ENCODE results near the gene TRAPPC2B.

The TRAPPC2B gene

DNA sequence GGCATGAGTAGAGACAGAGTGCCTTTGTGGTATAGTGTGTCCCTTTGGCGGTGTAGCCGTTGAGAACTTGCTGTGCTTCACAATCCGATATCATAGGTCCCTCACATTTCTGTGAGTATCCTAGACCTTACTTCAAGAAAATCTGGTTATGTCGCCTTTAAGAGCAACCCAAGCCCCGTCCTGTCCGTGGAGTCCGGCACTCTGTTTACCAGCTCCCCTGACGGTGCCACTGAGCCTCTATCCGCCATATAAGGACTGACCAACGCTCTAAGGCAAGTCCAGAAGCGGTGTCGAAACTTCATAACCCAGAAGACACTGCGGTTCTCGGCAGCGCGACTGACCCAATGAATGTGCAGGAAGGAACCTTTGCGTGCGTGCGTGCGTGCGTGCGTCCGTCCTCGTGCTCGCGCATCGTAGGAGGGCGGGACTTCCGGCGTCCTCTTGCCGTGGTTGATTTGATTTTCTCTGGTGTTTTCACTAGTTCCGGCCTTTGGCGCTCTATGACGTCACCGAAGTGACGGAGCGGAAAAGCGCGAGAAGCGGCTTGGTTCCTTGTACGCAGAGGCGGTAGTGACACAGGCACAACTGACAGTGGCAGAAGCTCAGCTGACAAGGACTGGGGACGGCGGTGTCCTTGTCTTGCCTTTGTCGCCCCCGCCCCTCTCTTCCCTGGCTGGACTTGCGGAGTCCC lies at the start of gene TRAPPC2B, which contains the start of gene ZNF547:
TSS of gene TRAPPC2B (plus strand) at position 555 of the 691 bp plus-strand sequence. CDS start 1,283 bp downstream, outside the sequence.
TSS of gene ZNF547 (plus strand) at position 555 of the 691 bp plus-strand sequence. CDS start 5,005 bp downstream, outside the sequence.
- DNase-seq (ENCODE audit: low read depth) = peak; percentile 99

GRCh38 chr19:57314146-57314545 lies 49.2 kb upstream of the TRAPPC2B start:
- DNase-seq (ENCODE audit: low read depth) = no peak

- no peak for DNase-seq (ENCODE audit: low read depth)
Measured at GRCh38 chr19:57317503-57317902, 45.8 kb upstream of the TRAPPC2B start.

DNA sequence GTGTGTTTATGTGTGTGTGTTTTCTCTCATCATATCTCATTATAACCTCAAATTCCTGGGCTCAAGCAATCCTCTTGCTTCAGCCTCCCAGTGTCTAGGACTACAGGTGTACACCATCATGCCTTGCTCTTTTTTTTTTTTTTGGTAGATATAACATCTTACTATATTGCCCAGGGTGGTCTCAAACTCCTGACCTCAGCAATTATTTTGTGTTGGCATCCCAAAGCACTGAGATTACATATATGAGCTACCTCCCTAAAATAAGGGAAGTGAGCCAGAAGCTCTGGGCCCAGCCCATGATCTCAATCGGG lies 43.5 kb upstream of the TRAPPC2B start:
- DNase-seq (ENCODE audit: low read depth) = no peak

DNA sequence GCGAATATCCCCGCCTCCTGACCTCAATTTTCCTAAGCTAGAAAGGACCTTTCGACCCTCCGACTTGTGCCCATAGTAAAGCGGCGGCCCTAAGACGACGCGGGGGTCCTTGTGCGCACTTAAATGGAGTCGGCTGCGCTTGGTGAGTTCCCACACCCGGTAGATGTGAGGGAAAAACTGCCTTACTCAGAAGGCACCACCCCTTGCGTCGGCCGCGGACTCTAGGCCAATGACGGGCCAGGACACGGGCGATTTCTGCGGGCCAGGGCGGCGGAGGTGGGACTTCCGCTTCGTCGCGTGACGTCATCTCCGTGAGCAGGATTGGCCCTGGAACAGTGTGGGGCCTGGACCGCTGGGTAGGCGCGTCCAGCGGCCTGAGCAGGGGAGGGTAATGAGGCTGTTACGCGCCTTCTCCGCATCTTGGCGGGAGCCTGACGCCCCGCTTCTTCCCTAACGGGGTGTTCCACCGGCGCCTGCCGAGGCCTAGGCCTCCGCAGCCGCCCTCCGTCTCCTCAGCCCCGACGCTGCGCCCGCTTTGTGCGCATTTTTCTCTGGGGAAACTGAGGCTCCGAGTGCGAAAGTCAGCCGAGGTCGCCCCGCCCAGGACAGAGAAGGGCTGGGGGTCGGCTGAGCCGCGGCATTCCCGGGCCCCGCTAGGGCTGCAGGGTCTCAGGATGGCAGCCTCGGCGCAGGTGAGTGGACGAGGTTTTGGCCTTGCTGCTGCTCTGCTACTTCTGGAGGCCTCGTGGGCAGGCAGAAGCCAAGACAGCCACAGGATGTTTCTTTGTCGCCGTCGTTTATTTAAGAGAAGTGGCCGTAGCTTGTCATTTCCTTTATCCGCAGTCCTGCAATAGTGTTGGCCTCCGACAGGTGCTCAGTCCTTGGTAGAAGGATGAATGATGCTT lies 42.9 kb upstream of the TRAPPC2B start, which contains the start of gene ZNF543:
TSS of gene ZNF543 (plus strand) at position 293 of the 905 bp plus-strand sequence. CDS start at position 675, 382 bp downstream.
- peak; percentile 89 for DNase-seq (ENCODE audit: low read depth)

- no peak for DNase-seq (ENCODE audit: low read depth)
Measured at GRCh38 chr19:57321116-57321515, 42.2 kb upstream of the TRAPPC2B start.

GRCh38 chr19:57321751-57322150 lies 41.6 kb upstream of the TRAPPC2B start:
- DNase-seq (ENCODE audit: low read depth) = no peak

- no peak for DNase-seq (ENCODE audit: low read depth)
Measured at GRCh38 chr19:57324992-57325391, 38.4 kb upstream of the TRAPPC2B start.

DNA sequence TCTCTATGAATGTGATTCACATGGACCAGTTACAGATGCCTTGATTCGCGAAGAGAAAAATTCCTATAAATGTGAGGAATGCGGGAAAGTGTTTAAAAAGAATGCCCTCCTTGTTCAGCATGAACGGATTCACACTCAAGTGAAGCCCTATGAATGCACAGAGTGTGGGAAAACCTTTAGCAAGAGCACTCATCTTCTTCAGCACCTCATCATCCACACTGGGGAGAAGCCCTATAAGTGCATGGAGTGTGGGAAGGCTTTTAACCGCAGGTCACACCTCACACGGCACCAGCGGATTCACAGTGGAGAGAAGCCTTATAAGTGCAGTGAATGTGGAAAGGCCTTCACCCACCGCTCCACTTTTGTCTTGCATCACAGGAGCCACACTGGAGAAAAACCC lies 35.4 kb upstream of the TRAPPC2B start:
- no peak for DNase-seq (ENCODE audit: low read depth)

- no peak for DNase-seq (ENCODE audit: low read depth)
Measured at GRCh38 chr19:57334191-57334590, 29.2 kb upstream of the TRAPPC2B start.

GRCh38 chr19:57338877-57339276 lies 24.5 kb upstream of the TRAPPC2B start:
- DNase-seq (ENCODE audit: low read depth) = no peak

- no peak for DNase-seq (ENCODE audit: low read depth)
Measured at GRCh38 chr19:57342582-57342981, 20.8 kb upstream of the TRAPPC2B start.

DNA sequence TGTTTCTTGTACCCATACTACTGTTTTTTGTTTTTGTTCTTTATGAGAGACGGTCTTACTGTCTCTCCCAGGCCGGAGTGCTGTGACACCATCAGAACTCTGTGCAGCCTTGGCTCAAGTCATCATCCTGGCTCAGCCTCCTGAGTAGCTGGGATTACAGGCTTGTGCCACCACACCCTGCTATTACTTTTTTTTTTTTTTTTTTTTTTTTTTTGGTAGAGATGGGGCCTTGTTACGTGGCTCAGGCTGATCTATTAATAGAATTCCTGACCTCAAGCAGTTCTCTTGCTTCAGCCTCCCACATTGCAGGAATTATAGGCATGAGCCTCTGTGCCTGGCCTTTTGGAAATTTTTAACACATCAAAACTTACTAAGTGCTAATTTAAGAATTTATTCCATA lies 15.2 kb upstream of the TRAPPC2B start:
- no peak for DNase-seq (ENCODE audit: low read depth)

- DNase-seq (ENCODE audit: low read depth) = peak; percentile 76
Measured at GRCh38 chr19:57350877-57351805, 12.2 kb upstream of the TRAPPC2B start, which contains the start of gene ZNF304. ZNF304 (plus strand) TSS chr19:57351271; CDS start chr19:57351665, 394 bp downstream.

DNA sequence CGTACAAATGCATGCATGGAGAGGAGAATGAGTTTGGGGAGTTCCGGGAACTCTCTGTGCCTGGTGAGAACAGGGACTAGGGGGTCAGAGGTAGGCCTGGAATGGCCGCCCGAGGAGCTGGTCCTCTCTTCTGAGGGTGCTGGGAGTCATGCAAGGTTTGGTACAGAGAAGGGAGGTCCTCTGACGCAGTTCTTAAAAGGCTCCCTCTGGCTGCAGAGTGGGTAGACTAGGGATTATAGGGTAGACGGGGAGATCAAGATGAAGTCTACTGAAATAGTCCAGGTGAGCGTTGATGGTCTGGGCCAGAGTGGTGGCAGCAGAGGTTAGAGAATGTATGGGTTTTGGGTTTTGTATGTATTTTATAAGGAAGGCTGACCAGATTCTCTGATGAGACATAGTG lies 11.5 kb upstream of the TRAPPC2B start:
- no peak for DNase-seq (ENCODE audit: low read depth)

DNA sequence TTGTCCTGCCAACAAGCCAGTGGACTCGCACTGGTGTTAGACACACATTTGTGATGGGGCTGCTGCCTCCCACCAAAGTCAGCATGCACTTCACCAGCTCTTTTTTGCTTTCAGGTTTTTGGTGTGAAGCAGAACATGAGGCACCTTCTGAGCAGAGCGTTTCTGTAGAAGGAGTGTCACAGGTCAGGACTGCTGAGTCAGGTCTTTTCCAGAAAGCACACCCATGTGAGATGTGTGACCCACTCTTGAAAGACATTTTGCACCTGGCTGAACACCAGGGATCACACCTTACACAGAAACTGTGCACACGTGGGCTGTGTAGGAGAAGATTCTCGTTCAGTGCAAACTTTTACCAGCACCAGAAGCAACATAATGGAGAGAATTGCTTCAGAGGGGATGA lies 7.4 kb upstream of the TRAPPC2B start:
- no peak for DNase-seq (ENCODE audit: low read depth)

DNA sequence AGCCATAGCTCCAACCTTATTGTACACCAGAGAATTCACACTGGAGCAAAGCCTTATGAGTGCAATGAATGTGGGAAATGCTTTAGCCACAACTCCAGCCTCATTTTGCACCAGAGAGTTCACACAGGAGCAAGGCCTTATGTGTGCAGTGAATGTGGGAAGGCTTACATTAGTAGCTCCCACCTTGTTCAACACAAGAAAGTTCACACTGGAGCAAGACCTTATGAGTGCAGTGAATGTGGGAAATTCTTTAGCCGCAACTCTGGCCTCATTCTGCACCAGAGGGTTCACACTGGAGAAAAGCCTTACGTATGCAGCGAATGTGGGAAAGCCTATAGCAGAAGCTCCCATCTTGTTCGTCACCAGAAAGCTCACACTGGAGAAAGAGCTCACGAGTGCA lies 5.9 kb upstream of the TRAPPC2B start:
- DNase-seq (ENCODE audit: low read depth) = no peak

DNA sequence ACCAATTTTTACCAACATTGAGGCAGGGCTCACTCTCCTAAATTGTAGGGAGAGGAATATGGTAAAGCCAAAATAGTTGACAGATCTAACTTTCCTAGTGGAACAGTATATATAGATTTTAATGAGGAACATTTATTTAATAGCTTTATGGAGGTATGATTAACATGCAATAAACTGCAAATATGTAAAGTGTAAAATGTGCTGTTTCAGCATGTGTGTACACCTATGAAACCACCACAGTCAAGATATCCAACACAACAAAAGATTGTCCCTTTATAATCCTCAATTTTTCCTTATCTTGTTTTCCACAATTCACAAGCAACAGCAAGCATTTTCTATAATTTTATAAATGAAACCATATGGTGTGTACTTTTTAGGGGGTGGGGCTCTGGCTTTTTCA lies 4.1 kb upstream of the TRAPPC2B start:
- DNase-seq (ENCODE audit: low read depth) = no peak

DNA sequence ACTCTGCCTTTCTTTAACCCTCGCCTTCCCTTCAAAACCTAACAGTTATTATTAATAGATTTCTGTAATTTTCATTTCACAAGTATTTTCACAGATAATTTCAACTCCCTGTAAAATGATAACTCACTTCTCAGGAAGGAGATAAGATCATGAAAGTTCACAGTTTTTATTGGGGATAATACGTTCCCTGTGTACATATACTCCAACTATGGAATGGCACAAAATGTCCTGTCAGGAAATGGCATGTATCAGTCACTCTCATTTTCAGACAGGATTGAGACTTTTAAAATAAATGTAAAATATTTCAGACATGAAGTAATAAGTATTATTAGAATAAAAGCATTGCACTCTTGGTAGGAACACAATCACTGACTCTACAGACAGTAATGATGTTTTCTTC lies 932 bp upstream of the TRAPPC2B start:
- DNase-seq (ENCODE audit: low read depth) = no peak

- no peak for DNase-seq (ENCODE audit: low read depth)
Measured at GRCh38 chr19:57363688-57364181, 384 bp downstream of the TRAPPC2B start.

GRCh38 chr19:57366776-57367175 lies 3.4 kb downstream of the TRAPPC2B start:
- no peak for DNase-seq (ENCODE audit: low read depth)

DNA sequence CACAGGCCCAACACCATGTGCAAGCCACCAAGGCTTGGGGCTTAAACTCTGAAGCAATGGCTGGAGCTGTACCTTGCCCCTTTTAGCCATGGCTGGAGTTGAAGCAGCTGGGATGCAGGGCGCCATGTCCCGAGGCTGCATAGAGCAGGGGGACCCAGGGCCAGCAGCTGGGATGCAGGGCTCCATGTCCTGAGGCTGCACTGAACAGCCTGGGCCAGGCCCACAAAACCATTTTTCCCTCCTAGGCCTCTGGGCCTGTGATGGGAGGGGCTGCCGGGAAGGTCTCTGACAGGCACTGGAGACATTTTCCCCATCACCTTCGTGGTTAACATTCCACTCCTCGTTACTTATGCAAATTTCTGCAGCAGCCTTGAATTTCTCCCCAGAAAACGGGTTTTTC lies 10.8 kb downstream of the TRAPPC2B start:
- no peak for DNase-seq (ENCODE audit: low read depth)
